GM18909 (cell line): ENCODE data around the gene SH3TC1.

Source experiments
- ATAC-seq: cut with Tn5 transposase; IDR thresholded peaks from one replicate; pipeline ENCODE4 v1.9.1; 2021; ENCODE audit warnings: mild to moderate bottlenecking; ENCODE audit not compliant: unreplicated experiment, poor library complexity

The SH3TC1 gene

GRCh38 chr4:8239226-8239625, 40.1 kb downstream of the SH3TC1 start:
- no peak for ATAC-seq

- ATAC-seq = no peak
Measured at GRCh38 chr4:8239661-8240060, 40.6 kb downstream of the SH3TC1 start.

- no peak for ATAC-seq
Measured at GRCh38 chr4:8240211-8241041, 41.3 kb downstream of the SH3TC1 start.

GRCh38 chr4:8241211-8241779, 42.2 kb downstream of the SH3TC1 start:
- ATAC-seq = no peak

- ATAC-seq = peak; percentile 74
Measured at GRCh38 chr4:8241895-8242696, 43.0 kb downstream of the SH3TC1 start.

- ATAC-seq = no peak
Measured at GRCh38 chr4:8242782-8243560, 43.9 kb downstream of the SH3TC1 start.

- ATAC-seq = no peak
Measured at GRCh38 chr4:8244001-8244757, 45.1 kb downstream of the SH3TC1 start.

- ATAC-seq = no peak
Measured at GRCh38 chr4:8244931-8245460, 45.9 kb downstream of the SH3TC1 start.

- no peak for ATAC-seq
Measured at GRCh38 chr4:8245884-8246833, 47.1 kb downstream of the SH3TC1 start.

- no peak for ATAC-seq
Measured at GRCh38 chr4:8247047-8247930, 48.2 kb downstream of the SH3TC1 start.

GRCh38 chr4:8248091-8248490, 49.0 kb downstream of the SH3TC1 start:
- no peak for ATAC-seq

- no peak for ATAC-seq
Measured at GRCh38 chr4:8250227-8250626, 51.1 kb downstream of the SH3TC1 start.

- no peak for ATAC-seq
Measured at GRCh38 chr4:8250637-8251036, 51.5 kb downstream of the SH3TC1 start.

GRCh38 chr4:8251110-8251883, 52.2 kb downstream of the SH3TC1 start:
- no peak for ATAC-seq

GRCh38 chr4:8252301-8253173, 53.4 kb downstream of the SH3TC1 start:
- no peak for ATAC-seq

- no peak for ATAC-seq
Measured at GRCh38 chr4:8254076-8254475, 55.0 kb downstream of the SH3TC1 start.
